GM19238 (cell line): ENCODE data around the gene TTC13.

ENCODE experiments used
- DNase-seq: peaks from one replicate; pipeline ENCODE4 v3.0.0; 2011; ENCODE audit warnings: low spot score; ENCODE audit not compliant: insufficient read length

TTC13 gene

GRCh38 chr1:230906226-230906625 is 72.4 kb downstream of the TTC13 start:
- no peak for DNase-seq

DNA sequence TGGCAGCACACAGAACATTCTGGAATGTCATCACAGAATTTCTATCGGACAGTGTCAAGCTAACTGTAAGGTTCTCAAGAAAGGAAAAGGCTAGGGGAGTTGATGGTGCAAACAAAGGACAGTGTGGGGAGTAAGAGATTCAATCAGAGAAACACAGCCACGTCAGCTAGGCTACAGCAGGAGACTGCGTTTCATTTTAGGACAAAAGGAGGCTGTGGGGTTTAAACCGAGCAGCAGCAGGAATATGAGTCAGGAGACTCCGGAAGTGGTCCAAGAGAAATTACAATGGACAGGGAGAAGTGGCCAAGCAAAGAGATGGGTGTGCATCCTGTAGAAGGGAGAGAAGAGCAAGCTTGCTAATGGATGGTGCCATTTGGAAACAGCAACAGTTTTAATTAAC is 72.9 kb downstream of the TTC13 start:
- DNase-seq: no peak

GRCh38 chr1:230902349-230902923 is 76.2 kb downstream of the TTC13 start:
- DNase-seq: no peak

GRCh38 chr1:230901671-230902070 is 77.0 kb downstream of the TTC13 start:
- DNase-seq: no peak

DNA sequence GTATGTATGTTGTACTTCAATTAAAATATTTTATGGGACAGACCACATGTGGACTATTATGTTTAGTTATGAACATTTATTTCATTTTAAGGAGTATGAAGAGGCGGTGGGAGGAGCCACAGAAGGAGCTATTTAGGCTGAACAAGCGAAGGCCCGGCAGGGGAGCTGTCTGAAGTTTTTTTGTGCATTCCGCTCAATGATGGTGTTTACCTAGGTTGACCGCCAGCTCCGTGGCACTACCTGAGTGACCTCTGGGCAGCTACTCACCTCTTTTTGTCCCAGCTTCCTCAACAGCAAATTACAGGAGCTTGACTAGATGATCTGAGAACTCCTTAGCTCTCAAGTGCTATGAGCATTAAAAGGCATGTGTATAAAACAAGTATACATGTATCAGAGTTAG is 77.7 kb downstream of the TTC13 start:
- DNase-seq: no peak

DNA sequence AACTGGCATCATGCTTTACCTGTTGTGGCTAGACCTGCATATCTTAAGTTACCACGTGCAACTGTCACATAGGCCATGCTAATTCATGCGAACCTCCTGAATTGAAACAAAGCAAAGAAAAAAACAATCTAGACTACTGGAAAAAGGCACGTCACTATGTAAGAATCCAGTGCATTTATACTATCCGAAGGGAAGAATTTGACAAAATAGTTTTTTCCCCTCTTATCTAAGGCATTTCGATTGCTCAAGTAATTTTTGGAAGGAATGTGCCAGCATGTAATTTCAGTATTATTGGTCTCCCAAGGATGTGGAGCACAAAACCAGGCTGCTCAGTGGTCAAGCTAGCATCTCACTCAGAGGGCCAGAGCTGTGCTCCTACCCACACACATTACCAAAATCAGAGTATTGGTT is 78.8 kb downstream of the TTC13 start:
- no peak for DNase-seq

DNA sequence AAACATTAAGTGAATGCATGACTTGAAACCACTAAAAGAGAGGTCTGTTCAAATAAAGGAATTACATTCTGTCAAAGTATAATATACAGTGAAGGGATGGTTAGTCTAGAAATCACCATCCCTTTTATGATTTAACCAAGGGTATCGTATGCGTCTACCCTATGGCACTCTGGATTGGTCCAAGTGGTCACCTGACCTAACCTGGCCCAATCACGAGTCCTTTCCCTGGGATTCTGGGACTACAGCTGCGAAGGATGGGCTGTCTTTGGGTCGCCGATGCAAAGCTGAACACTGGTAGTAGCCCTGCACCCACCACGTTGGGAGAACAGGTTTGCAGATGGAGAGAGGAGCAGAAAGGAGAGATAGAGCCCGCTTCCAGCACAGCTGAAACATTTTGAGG is 79.9 kb downstream of the TTC13 start:
- no peak for DNase-seq

- no peak for DNase-seq
Observed at GRCh38 chr1:230898144-230898543, 80.5 kb downstream of the TTC13 start.

DNA sequence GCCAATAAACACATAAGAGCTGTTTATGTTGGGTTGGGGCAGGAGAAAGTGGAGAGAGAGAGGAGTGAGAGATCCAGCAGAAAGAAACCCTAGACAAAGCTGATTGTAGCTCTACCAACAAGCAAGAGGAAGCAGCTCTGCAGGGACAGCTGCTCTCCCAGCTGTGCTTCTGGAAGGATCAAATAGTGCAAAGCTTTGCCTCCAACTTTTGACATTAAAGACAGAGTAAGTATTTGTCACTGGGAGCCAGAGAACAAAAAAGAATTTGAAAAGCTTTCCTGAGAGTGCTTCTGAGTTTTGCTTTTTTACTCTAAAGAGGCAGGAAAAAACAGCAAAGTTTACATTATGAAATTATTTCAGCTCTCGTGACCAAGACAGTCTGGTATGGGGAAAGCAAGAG is 81.9 kb downstream of the TTC13 start:
- DNase-seq: no peak

GRCh38 chr1:230895452-230895851 is 83.2 kb downstream of the TTC13 start:
- no peak for DNase-seq

DNA sequence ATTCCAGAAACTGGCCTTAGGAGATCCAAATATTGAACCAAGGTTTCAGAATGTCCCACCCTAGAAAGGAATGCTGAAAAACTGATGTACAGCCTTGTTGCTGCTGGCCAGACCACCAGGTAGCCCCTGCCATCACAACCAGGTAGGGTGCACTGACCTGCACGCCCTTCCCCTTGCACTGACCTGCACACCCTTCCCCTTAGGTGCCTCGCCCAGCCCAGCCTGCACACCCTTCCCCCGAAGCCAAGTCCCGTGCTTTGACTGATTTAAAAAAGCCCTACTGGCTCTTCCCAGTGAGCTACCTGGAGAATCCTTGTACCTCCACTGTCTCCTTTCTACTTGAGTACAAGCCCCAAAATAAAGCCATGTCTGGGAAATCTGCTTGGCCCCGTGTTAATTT is 84.0 kb downstream of the TTC13 start:
- DNase-seq: no peak

DNA sequence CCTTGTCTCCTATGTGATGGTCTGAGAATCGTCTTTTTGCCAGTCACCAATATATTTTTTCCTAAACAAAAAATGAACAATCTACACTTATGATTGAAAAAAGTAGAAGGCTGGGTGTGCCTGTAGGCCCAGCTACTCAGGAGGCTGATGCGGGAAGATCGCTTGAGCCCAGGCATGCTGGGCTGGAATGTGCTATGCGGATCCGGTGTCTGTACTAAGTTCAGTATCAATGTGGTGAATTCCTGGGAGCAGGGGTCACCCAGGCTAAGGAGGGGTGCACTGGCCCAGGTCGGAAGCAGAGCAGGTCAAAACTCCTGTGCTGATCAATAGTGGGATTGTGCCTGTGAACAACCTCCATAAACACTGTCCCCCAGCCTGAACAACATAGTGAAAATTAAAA is 84.6 kb downstream of the TTC13 start:
- no peak for DNase-seq

DNA sequence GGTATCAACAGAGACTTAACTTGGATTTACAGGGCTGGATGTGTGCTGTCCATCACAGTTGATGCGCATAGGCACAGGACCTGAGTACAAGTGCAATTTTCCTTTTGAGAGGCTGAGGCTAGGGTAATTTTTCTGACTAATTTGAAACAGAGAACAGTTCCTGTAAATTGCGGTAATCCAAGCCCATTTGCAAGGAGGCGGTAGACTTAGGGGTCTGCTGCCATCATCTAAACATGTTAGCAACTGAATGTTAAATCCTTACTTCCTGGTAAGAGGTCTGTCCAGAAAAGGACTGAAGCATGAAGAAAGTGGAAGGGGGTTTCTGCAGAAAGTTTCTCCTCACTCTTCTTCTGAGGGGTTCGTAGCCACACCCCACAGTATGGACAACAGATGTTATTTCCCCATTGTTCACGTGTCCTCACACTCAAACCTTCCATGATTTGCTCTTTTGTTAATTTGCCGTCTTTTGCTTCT is 86.6 kb downstream of the TTC13 start:
- no peak for DNase-seq

GRCh38 chr1:230891413-230891812 is 87.2 kb downstream of the TTC13 start:
- DNase-seq: no peak

- no peak for DNase-seq
Observed at GRCh38 chr1:230884646-230885045, 94.0 kb downstream of the TTC13 start.

DNA sequence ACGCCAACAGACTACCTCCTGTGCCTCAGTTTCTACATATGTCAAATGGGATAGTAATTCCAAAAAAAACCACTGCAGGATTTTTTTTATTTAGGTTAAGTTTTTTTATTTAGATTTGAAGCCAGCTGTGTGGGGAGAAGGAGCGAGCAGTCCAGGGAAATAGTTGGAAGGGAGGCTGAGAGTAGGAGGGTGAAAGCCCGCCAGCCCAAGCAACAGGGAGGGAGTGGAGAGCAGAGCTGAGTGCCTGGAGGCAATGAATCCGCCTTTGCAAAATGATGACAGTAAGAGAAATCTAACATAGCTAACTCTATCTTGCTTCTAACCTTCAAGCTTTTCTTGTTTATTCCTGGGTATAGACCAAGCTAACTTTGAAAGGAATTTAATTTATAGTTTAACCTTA is 94.7 kb downstream of the TTC13 start:
- DNase-seq: no peak

DNA sequence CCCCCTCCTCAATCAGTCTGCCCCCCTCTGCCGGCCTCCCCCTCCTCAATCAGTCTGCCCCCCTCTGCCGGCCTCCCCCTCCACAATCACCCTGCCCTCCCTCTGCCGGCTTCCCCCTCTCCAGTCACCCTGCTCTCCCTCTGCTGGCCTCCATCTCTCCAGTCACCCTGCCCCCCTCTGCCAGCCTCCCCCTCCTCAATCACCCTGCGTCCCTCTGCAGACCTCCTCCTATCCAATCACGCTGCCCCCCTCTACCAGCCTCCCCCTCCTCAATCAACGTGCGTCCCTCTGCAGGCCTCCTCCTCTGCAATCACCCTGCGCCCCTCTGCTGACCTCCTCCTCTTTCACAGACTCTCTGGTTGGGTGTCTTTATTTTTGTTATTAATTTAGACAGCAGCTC is 98.9 kb downstream of the TTC13 start:
- no peak for DNase-seq

- no peak for DNase-seq
Observed at GRCh38 chr1:230878591-230878990, 100.1 kb downstream of the TTC13 start.

- no peak for DNase-seq
Observed at GRCh38 chr1:230877924-230878590, 100.6 kb downstream of the TTC13 start.

GRCh38 chr1:230877146-230877923 is 101.3 kb downstream of the TTC13 start:
- DNase-seq: no peak

- DNase-seq: no peak
Observed at GRCh38 chr1:230876660-230877059, 102.0 kb downstream of the TTC13 start.

GRCh38 chr1:230875370-230875769 is 103.3 kb downstream of the TTC13 start:
- DNase-seq: no peak

GRCh38 chr1:230870916-230871315 is 107.7 kb downstream of the TTC13 start:
- DNase-seq: no peak
